ENCODE data around the gene RBP3.

Gene RBP3

DNA sequence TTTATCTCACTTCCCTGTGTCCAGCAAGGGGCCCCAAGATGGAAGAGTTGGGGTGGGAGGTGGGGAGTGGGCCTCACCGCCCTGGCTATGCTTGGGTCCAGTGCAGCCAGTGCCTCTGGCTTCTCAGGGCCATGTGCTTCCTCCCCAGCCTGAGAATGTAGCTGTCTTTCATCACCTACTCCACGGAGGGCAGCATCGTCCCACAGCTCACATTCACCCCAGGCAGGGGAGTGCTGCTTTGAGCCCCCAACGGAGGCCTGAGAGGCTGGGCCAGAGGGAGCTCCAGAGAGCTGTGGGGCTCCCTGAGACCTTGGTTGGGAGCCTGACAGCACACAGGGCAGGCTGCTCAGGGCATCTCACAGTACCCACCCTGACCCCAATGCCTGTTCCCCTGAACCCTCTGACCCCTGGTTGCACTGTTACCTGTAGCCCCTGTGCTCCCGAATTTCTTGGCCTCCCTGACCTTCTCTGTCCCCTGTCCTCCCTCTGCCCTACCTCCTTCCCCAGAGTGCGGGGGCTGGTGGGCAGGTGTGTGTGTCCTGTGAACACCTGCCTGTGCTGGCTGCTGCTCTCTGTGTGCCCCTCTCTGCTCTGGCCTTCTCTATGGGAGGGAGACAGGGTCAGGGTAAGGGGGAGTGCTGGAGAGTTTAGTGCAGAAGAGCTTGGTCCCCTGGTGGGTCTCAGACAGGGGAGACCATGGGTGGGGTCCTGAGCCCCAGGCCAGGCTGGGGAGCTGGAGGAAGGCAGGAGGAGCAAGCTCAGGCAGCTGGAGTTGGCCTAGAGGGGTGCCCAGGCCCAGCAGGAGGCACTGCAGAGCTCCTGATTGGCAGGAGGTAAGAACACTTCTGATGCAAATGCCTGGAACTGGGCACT, 55.5 kb downstream of the RBP3 start:
- DNase-seq, result no peak

DNA sequence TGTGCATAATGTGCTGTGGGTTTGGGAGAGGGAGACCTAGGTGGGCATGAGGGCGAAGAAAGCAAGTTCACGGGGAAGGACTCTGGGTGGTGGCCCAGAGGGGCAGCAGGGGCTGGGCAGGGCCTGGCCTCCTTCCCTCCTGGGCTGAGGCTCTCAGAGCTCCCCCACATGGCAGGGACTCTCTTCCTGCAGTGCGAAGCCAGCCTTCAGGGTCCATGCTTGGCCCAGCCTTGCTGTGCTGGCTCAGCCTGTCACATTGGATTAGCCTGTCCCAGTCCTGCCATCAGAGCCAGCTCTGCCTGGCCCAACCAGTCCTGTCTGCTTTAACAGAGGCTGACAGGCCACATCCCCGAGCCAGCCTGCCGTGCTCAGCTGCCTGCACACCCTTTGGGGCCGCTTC, 56.3 kb downstream of the RBP3 start:
- no peak for DNase-seq

GRCh38 chr10:47404937-47405336, 56.8 kb downstream of the RBP3 start:
- DNase-seq, result no peak

GRCh38 chr10:47405857-47406547, 57.8 kb downstream of the RBP3 start:
- no peak for DNase-seq

DNA sequence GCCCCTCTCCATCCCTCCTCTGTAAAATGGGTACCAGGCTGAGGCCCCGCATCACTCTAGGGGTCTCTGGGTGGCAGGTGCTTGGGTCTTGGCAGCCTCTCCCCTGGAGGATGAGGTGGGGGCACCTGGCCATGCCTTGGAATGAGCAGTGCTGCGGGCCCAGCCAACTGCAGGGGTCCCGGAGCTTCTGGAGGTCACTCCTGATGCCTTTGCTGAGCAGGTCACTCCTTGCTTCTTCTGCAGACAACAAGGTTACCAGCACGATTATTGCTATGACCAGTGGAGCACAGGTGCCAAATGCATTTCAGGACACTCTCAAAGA, 58.3 kb downstream of the RBP3 start:
- no peak for DNase-seq

DNA sequence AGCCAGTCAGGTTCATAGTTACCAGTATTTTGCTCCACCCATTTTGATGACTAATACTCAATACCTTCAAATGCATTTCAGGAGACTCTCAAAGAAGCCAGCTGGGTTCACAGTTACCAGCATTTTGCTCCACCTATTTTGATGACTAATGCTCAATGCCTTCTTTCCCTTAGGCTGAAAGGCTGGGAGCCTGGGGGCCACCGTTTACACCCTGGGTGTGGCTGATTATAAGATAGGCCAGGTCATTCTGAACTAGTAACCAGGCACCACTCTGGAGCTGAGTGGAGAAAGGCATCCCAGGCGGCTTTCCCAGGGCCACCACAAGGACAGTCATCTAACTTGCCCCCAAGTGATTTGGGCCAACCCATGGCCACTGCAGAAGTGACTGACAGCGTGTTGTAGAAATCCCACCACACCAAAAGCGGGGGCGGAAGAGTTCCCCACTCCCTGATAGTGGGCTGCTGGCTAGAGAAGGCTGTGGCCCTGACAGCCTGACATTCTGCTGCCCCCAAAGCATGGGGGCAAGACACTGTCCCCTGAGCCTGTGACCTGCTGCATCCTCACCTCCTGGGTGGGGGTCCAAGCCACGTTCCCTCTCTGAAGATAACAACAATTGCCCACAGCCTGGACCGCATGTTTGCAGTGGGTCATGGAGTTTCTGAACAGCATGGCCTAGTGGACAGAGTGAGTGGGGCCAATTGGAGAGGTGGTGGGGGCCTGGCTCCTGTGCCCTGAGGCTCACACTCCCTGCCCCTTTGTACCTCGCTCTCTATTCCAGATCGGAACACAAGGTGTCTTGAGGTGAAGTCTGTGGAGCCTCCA, 58.9 kb downstream of the RBP3 start:
- DNase-seq, result no peak
